GM12875 (cell line): ENCODE results near the gene TMEM247.

ENCODE experiments used
- H3K4me3 ChIP-seq: one replicate; pipeline ENCODE4 v1.5.1; 2011; ENCODE audit warnings: low read depth, low read length, control low read depth
- CTCF ChIP-seq: IDR thresholded peaks from 2 replicates; pipeline ENCODE4 v1.5.1; 2011; ENCODE audit warnings: low read depth, mild to moderate bottlenecking, control low read depth, inconsistent platforms, low read length, moderate library complexity, borderline replicate concordance; ENCODE audit not compliant: insufficient read depth

TMEM247 gene

GRCh38 chr2:46509804-46510203 lies 30.4 kb downstream of the TMEM247 start:
- TF ChIP-seq CTCF: no peak
- no peak overlapping the region for H3K4me3 ChIP-seq

DNA sequence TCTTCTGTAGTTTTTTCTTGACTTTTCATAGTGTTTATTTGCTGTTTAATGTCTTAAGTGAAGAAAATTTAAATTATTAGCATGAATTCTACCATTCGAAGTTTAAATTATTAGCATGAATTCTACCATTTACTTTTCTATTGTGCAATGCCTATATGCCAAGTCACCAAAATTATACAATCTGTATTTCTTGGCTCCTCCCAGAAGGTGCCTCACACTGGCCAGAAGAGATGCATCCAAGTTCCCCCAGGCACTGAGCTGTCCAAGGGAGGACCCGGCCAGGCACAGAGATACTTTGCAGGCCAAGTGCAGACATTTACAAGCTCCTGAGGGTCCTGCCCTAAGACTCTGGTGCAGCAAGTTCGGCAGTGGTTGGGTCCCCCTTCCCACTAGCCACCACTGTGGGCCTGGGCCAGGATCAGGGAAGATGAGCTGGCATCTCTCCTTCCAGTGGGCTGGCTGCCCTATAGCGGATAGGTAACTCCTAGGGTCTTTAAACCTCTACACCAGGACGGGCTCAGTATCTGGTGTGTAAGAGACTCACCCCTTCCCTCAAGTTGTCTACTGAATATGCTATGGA lies 31.3 kb downstream of the TMEM247 start:
- no peak for TF ChIP-seq CTCF
- no peak overlapping the region for H3K4me3 ChIP-seq

DNA sequence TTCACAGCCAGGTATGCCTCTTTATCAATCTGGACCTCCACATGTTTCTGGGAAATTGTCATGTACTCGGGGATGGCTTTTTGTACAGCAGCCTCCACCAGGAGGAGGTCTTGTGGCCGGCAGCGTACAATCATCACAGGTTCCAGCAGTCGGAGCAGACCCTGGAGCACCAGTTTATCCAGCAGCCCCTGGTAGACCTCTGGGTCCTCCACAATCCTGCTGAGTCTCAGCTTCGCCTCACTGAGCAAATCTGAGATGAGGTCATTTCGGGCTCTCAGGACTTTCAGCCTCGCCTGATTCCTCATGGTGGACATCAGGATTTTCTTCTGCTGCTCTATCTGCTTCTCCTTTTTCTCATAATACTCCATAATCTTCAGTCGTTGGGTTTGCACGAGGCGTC lies 32.8 kb downstream of the TMEM247 start:
- TF ChIP-seq CTCF: no peak
- no peak overlapping the region for H3K4me3 ChIP-seq

DNA sequence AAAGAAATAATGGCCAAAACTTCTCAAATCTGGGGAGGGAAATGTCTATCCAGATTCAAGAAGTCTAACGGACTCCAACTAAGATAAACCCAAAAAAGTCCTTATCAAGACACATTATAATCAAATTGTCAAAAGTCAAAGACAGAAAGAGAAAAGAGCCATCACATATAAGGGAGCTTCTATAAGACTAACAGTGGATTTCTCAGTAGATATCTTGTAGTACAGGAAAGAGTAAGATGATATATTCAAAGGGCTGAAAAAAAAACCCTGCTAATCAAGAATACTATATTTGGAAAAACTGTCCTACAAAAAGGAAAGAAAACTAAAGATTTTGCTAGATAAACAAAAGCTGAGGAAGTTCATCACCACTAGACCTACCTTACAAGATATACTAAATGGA lies 35.4 kb downstream of the TMEM247 start:
- no peak for TF ChIP-seq CTCF

GRCh38 chr2:46517485-46517884 lies 38.1 kb downstream of the TMEM247 start:
- no peak overlapping the region for H3K4me3 ChIP-seq
- no peak for TF ChIP-seq CTCF

More for the DNA sequence above, 35.4 kb downstream of the TMEM247 start:
- no peak overlapping the region for H3K4me3 ChIP-seq

- H3K4me3 ChIP-seq: no peak overlapping the region
- TF ChIP-seq CTCF: no peak
Observed at GRCh38 chr2:46518861-46519260, 39.5 kb downstream of the TMEM247 start.

DNA sequence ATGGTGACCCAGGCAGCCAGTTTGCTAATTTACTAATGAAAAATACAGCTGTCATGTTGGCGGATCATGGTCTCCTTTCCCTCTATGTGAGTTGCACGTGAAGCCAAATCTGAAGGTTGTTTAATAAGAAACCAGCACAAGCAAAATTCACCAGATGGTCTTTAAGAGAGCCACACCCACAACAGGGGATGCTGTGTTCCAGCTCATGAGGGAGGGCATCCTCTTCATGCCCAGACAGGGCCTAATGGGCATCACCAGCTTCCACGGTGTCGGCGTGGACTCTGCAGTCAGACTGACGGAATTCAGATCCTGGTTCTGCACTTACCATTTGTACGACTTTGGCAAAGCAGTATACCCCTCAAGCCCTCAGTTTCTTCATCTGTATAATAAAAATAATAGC lies 39.9 kb downstream of the TMEM247 start:
- no peak overlapping the region for H3K4me3 ChIP-seq
- TF ChIP-seq CTCF: no peak
